ENCODE results near the gene KAZALD1. TPM values are rescaled to one million over a fixed set of nuclear protein-coding genes. Genes with fewer than 3 reads are reported as not detected.

The KAZALD1 gene
- total and polyA plus RNA-seq, 10 of the 15 experiments (the other 5 are each of a cell fraction or from before 2014, with no cell fraction given), result 0.10 to 4.3 (median 1.9) TPM

- TF ChIP-seq, protein P1, sequence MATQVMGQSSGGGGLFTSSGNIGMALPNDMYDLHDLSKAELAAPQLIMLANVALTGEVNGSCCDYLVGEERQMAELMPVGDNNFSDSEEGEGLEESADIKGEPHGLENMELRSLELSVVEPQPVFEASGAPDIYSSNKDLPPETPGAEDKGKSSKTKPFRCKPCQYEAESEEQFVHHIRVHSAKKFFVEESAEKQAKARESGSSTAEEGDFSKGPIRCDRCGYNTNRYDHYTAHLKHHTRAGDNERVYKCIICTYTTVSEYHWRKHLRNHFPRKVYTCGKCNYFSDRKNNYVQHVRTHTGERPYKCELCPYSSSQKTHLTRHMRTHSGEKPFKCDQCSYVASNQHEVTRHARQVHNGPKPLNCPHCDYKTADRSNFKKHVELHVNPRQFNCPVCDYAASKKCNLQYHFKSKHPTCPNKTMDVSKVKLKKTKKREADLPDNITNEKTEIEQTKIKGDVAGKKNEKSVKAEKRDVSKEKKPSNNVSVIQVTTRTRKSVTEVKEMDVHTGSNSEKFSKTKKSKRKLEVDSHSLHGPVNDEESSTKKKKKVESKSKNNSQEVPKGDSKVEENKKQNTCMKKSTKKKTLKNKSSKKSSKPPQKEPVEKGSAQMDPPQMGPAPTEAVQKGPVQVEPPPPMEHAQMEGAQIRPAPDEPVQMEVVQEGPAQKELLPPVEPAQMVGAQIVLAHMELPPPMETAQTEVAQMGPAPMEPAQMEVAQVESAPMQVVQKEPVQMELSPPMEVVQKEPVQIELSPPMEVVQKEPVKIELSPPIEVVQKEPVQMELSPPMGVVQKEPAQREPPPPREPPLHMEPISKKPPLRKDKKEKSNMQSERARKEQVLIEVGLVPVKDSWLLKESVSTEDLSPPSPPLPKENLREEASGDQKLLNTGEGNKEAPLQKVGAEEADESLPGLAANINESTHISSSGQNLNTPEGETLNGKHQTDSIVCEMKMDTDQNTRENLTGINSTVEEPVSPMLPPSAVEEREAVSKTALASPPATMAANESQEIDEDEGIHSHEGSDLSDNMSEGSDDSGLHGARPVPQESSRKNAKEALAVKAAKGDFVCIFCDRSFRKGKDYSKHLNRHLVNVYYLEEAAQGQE (IDR thresholded peaks at IDR 0.05; ENCODE audit: low read depth, low read length), result no peak
- TF ChIP-seq ZNF217 (IDR thresholded peaks at IDR 0.05) (no peak), MYB (IDR thresholded peaks at IDR 0.05; ENCODE audit: borderline replicate concordance, low read depth, low read length) (no peak), ATF3 (IDR thresholded peaks at IDR 0.05; ENCODE audit: borderline replicate concordance, extremely low read depth, low read depth, low read length) (no peak), SUPT20H (IDR thresholded peaks at IDR 0.05; ENCODE audit: borderline replicate concordance, control insufficient read depth, low read depth, low read length) (no peak), CBX5 (IDR thresholded peaks at IDR 0.05; ENCODE audit: low read depth) (no peak), NBN (IDR thresholded peaks at IDR 0.05) (0 out of 2 replicates have a peak, but pooled peaks have one; percentile 49), BHLHE40 (IDR thresholded peaks at IDR 0.05; ENCODE audit: borderline replicate concordance in 1 of 2, low read depth in 2 of 2, low read length in 1 of 2) (peak; percentile 67 to 70; a peak in 3 of 4 replicates), POLR2A (IDR thresholded peaks at IDR 0.05; ENCODE audit: low read depth, low read length) (no peak), HCFC1 (IDR thresholded peaks at IDR 0.05; ENCODE audit: low read length) (no peak), ZZZ3 (IDR thresholded peaks at IDR 0.05; ENCODE audit: control insufficient read depth, insufficient read length, low read depth) (no peak)
- TF ChIP-seq, protein P2, sequence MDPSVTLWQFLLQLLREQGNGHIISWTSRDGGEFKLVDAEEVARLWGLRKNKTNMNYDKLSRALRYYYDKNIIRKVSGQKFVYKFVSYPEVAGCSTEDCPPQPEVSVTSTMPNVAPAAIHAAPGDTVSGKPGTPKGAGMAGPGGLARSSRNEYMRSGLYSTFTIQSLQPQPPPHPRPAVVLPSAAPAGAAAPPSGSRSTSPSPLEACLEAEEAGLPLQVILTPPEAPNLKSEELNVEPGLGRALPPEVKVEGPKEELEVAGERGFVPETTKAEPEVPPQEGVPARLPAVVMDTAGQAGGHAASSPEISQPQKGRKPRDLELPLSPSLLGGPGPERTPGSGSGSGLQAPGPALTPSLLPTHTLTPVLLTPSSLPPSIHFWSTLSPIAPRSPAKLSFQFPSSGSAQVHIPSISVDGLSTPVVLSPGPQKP (IDR thresholded peaks at IDR 0.05; ENCODE audit: low read depth, low read length), result no peak
These were observed 49.0 kb upstream of the KAZALD1 start (continued) for GRCh38 chr10:101012525-101013364.

Measured in GM12878 (cell line).